Measurements from ENCODE around the gene IL17C.

Gene IL17C, protein sequence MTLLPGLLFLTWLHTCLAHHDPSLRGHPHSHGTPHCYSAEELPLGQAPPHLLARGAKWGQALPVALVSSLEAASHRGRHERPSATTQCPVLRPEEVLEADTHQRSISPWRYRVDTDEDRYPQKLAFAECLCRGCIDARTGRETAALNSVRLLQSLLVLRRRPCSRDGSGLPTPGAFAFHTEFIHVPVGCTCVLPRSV

DNA sequence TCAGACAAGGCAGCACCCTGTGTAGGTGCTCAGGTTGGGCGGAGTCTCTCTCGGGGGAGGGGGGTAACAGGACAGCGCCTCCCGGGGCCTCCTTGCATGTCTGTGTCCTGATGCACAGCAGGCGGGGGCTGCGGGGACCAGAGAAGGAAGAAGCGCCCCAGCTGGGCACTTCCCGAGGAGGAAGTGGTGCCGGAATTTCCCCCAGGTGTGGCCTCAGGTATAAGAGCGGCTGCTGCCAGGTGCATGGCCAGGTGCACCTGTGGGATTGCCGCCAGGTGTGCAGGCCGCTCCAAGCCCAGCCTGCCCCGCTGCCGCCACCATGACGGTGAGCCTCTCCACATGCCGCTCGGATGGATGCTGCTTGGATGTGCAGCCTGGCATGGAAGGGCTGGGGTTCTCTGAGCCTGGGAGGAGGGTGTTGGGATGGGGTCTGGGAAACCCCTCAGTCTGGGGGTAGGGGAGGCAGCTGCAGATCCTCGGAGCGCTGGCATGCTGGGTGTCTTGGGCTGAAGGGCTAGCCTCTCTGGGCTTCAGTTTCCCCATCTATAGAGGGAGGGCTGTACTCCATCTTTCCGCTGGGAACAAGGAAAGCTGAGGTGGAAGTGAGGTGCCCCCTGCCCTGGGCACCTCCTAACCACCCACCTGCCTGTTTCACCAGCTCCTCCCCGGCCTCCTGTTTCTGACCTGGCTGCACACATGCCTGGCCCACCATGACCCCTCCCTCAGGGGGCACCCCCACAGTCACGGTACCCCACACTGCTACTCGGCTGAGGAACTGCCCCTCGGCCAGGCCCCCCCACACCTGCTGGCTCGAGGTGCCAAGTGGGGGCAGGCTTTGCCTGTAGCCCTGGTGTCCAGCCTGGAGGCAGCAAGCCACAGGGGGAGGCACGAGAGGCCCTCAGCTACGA, at the start of gene IL17C:
Gene IL17C, plus strand, starts transcription at position 250 of the 908 bp plus-strand sequence. Its CDS starts 70 bp downstream, at position 320.
- in situ Hi-C loops (cut with HindIII; ENCODE audit: low sequenced_read_pairs) = no loop called here

DNA sequence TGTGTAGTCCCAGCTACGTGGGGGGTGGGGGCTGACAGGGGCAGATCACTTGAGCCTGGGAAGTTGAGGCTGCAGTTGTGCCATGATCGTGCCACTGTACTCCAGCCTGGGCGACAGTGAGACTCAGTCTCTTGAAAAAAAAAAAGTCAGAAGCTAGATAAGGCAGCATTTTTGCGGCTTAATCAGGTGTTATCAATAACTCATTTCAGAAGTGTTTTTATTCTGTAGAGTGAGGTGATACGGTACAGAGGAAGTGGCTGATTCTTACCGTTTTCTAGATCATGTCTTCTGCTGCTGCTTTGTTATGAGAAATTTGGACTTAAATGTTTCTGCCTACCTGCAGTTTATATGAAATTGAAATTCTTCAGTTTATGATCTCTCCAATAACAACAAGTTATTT, 49.6 kb upstream of the IL17C start:
- in situ Hi-C loops (cut with HindIII; ENCODE audit: low sequenced_read_pairs) = loop anchor here (5.0 kb wide), 2 partner anchors 39 to 79 kb away; no protein-coding TSS in a partner anchor

DNA sequence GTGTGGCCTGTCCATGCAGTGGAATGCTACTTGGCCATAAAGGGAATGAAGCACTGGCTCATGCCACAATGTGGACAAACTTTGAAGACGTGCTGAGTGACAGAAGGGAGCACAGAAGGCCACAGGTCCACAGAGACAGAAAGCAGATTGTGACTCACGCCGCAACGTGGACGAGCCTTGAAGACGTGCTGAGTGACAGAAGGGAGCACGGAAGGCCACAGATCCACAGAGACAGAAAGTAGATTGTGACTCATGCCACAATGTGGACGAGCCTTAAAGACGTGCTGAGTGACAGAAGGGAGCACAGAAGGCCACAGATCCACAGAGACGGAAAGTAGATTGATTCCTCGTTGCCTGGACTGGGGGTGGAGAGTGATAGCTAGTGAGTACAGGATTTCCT, 48.9 kb upstream of the IL17C start:
- in situ Hi-C loops (cut with HindIII; ENCODE audit: low sequenced_read_pairs) = loop anchor here (5.0 kb wide), 2 partner anchors 38 to 78 kb away; no protein-coding TSS in a partner anchor

DNA sequence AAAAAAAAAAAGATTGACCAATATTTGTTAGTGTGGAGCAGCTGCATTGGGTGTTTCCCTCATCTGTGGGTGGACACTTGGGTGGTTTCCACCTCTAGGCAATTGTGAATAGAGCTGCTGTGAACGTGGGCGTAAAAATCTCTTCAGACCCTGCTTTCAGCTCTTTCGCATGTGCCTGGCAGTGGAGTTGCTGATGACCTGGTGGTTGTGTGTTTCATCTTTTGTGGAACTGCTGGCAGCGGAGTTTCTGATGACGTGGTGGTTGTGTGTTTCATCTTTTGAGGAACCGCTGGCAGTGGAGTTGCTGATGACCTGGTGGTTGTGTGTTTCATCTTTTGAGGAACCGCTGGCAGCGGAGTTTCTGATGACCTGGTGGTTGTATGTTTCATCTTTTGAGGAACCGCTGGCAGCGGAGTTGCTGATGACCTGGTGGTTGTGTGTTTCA, 46.8 kb upstream of the IL17C start:
- in situ Hi-C loops (cut with HindIII; ENCODE audit: low sequenced_read_pairs) = no loop called here

DNA sequence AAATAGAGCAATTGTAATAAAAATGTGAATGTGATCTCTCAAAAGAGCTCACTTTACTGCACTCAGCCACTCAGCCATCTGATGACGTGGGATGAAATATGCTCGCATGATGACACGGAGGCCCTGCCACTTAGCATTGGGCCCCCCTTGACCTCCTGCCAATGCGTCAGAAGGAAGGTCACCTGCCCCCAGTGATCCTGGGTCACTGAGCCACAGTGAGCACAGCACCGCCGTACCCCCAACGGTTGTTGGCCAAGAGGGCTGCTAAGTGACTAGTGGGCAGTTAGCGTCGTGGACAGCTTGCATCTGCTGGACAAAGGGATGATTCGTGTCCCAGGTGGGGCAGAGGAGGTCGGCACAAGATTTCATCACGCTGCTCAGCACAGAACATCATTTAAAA, 45.3 kb upstream of the IL17C start:
- in situ Hi-C loops (cut with HindIII; ENCODE audit: low sequenced_read_pairs) = no loop called here

DNA sequence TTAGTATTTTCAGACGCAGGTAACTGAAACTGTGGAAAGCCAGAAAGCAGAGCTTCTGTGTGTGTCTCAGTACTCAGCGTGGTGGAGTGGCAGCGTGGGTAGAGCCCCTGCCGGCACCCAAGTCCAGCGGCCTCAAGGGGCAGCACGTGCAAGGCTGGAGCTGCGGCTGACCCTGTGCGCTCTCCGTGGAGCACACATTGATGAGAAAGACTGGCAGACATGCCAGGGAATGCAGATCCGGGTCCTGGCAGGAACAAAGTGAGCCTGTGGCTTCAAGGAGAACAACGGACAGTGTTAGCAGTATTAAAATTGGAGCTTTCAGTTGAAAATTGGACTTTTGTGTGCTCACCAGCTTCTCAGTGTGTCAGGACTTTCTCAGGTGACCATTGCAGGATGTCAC, 44.9 kb upstream of the IL17C start:
- in situ Hi-C loops (cut with HindIII; ENCODE audit: low sequenced_read_pairs) = no loop called here

DNA sequence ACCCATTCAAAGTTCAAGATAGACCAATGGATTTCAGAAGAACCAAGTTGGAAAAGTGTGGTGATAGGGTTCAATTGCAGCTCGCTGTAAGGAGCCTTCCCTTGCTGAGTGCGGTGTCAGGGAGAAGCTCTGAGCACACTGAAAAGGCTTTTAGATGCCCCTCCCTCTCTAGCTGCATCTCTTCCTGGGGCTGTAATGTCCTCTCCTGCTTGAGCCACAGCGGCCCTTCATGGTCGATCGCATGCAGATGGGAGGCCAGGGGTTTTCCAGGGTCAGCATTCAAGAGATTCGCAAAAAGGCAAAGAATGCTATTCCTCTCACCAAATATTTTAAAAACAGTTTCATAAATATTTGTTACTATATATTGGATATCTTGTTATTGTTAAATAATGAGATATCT, 44.5 kb upstream of the IL17C start:
- in situ Hi-C loops (cut with HindIII; ENCODE audit: low sequenced_read_pairs) = no loop called here

DNA sequence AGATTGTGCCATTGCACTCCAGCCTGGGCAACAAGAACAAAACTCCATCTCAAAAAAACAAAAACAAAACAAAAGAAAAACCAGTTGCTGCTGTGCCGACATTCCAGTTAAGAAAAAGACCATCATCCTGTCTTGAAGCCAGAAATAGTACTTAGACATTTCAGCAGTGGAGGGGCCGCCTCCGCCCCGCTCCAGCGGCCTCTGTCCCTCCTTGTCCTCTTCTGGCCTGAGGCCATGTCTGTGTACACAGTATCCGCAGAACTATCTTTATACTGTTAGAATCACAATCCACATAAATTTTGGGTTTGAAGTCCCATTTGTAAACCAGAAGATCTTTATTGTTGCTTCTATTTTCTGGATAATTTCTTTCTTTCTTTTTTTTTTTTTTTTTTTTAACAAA, 43.3 kb upstream of the IL17C start:
- in situ Hi-C loops (cut with HindIII; ENCODE audit: low sequenced_read_pairs) = no loop called here

DNA sequence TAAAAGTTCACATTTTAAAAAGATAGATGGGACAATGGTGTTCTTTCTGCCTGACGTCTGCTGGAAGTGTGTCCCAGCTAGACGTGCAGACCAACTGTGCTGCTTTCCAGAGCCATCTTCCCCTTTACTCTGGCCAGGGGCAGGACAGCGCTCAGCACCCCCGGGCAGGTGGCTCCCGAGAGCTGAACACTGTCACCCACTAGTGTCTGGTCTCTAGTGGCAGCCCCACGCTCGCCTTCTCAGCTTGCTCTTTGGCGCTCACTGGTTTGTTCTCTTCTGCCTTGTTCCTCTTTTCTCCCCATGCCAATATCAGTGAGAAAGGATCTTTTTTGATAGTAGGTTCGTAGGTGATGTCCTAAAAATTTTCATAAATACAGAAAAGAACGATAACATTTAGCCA, 42.5 kb upstream of the IL17C start:
- in situ Hi-C loops (cut with HindIII; ENCODE audit: low sequenced_read_pairs) = no loop called here

DNA sequence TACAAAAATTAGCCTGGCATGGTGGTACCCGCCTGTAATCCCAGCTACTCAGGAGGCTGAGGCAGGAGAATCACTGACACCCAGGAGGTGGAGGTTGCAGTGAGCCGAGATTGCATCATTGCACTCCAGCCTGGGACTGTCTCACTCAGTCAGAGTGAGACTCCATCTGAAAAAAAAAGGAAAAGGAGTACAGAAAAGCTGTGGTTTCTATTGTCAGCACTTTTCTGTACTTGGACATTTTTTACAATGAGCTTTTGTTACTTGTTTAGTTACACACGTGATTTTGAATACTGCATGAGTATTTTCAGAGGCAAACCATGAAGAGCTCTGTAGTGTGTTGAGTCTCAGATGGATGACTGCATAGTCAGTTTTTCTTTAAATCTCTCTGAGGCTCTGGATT, 41.9 kb upstream of the IL17C start:
- in situ Hi-C loops (cut with HindIII; ENCODE audit: low sequenced_read_pairs) = no loop called here

DNA sequence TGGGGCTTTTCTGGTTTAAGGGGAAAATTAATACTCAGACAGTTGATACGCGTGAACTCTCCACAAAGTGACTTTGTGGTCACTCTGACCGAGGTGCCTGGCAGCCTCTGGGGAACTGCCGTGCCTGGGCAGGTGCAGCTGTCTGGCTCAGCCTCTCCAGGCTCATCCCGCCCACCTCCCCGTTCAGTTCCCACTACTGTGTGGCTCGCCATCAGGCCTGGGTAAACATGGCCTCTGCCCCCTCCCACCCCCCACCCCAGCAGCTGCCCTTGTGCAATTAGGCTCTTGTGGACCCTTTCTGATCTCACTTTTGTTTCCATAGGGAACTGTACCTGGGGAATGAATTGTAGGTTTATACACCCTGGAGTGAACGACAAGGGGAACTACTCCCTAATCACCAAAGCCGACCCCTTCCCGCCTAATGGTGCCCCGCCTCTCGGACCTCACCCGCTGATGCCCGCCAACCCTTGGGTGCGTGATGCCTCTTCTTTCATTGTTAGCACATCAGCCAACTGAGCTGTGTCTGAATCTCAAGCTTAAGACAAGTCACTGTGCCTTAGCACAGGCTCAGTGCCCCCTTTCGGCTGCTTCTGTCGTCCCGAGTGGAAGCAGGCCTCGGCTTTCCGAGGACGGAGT, 40.4 kb upstream of the IL17C start:
- in situ Hi-C loops (cut with HindIII; ENCODE audit: low sequenced_read_pairs) = no loop called here

DNA sequence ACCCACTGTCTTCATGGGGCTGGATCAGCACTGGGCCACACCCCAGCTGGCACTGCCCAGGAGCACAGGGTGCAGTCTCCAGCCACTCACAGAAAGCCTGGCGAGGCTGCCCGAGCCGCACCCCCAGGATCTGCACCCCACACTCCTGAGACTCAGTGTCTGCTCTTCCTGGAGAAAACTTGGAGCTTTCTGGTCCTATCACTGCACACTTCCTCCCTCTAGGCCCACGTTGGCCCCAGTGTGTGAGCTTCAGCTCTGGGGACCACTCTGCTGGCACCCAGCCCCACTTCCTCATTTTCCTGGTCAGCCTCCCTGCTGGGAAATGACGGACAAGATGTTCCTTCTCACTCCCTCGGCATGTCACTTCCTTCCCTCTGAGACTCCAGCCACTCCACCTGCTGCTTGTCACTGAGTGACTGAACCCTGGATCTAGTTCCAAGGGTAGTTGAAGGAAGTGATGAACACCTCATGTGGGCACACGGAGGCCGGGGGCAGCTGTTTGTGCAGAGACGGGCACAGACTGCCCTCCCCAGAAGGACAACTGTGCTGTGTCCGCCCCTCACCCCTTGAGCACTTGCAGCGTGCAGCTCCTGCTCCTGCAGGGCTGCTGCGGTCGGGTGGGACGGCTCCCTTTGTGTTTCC, 39.2 kb upstream of the IL17C start:
- in situ Hi-C loops (cut with HindIII; ENCODE audit: low sequenced_read_pairs) = no loop called here

DNA sequence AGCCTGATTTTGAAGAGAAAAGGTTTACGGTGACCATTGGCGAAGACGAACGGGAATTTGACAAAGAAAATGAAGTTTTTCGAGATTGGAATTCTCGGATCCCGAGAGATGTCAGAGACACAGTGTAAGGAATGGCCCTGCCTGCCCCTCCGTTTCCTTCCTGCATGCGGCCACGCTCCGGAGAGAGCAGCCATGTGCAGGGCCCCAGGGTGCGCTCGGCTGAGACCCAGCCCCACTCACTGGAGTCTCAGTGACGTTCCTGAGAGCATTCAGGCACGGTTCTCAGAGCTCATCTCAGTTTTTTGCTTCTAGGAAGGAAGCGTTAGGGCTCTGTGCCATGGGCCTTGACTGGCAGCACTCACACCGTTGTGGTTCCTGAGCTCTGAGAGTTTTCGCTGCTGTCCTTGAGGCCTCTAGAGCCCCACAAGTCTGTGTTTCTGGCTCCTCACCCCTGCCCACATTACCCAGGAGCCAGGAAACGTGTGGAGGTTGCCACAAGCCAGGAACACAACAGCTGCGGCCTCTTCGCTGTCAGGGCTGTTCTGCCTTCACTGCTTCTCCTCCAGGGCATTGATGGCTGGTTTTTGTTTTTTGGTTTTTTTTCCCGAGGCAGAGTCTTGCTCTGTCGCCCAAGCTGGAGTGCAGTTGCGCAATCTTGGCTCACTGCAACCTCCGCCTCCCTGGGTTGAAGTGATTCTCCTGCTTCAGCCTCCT, 38.4 kb upstream of the IL17C start:
- in situ Hi-C loops (cut with HindIII; ENCODE audit: low sequenced_read_pairs) = no loop called here

DNA sequence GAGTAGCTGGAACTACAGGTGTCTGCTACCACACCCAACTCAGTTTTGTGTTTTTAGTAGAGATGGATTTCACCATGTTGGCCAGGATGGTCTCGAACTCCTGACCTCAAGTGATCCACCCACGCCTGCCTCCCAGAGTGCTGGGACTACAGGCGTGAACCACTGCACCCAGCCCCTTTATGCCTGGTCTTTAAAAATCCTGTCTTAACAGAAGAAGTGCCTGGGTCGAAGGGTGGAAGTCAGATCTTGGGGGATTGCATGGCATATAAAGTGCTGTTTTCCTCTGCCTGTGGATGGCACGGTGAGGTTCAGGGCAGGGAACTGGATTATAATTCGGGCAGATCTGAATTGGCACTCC, 37.9 kb upstream of the IL17C start:
- in situ Hi-C loops (cut with HindIII; ENCODE audit: low sequenced_read_pairs) = no loop called here

DNA sequence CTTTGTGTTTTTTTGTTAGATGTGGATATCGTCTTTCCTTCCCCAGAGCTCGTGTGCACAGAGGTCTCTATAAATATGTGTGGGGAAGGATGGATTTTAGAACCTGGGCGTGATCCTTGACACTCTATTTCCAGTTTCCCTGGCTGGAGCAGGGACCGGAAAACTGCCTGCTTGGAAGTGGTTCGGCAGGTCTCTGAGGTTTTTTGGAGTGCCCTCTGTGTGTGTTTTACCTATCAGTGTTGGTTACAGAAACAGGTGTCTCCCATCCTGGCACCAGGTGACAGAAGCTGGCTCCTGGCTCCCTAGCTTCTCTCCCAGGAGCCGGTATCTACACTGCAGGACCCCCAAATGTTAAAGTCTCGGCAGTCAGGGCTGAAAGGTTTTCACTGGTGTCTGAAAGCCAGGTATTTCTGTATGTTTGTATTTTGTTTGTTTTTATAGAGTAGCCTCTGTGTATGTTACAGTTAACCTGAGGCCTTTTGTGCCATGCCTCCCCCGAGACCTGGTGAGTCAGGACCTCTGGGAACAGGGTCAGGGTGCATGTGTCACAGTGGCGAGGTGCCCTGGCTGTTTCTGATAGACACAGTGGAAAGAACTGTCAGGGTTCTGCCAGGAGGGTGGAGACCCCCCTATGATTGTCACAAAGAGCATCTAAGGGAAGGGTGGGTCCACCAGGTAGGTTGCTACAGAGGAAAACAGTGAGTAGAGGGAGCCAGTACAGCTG, 36.9 kb upstream of the IL17C start:
- in situ Hi-C loops (cut with HindIII; ENCODE audit: low sequenced_read_pairs) = no loop called here

DNA sequence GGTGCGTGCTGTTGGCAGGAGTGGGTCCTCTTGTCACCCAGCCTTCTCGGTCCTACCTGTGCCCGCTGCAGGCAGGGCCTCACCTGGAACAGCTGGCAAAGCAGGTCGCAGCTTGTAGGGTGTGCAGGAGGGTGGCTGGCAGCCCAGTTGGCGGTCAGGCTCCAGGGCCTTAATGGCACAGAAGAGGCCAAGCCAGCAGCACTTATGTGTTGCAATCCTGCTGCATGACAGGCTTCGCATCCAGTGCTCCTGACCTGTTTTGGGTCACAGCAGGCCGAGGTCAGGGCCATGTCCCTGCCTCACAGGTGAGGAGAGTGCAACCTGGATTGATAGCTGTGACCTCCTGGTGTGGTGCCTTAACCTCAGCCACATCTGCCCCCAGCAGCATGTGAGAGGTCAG, 36.3 kb upstream of the IL17C start:
- in situ Hi-C loops (cut with HindIII; ENCODE audit: low sequenced_read_pairs) = no loop called here

DNA sequence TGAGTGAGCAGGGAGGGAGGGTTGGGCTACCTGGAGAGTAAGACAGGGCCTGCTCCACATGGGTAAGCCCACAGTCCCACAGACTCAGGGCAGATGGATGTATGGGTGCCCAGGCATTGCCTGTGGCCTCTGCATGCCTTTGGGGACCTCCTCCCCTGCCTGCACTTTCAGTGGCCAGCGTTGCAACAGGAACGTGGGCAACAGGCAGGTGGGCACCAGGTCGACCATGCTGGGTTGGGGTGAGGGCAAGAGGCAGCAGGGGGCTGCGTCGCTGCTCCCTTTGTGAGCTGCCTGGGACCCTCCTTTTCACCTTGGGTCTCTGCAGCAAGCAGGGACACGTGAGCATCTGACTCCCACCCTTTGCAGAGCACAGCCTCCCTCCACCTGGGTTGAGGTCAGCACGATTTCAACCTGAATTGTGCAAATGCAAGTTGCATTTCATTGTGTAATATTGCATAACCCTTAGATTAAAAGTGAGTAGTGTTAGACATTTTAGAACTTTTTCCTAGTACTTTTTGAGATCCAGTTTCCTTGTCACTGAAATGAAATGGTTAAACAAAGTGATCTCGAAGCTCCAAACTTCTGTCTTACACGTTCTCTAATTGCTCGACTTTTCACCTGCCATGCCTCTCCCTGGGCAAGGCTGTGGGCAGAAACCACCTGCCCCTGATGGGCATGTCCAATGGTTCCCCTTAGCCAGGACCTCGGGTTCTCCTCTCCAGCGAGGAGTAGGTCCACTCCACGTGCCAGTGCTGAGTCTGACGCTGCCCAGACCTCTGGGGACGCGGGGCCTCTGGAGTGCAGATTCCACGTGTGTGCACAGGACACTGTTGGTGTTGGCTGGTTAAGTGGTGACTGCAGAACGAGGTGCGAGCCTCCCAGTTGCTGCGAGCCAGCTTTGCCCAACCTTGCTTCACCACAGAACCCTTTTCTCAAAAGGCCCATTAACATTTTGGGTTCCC, 32.9 kb upstream of the IL17C start:
- in situ Hi-C loops (cut with HindIII; ENCODE audit: low sequenced_read_pairs) = no loop called here

DNA sequence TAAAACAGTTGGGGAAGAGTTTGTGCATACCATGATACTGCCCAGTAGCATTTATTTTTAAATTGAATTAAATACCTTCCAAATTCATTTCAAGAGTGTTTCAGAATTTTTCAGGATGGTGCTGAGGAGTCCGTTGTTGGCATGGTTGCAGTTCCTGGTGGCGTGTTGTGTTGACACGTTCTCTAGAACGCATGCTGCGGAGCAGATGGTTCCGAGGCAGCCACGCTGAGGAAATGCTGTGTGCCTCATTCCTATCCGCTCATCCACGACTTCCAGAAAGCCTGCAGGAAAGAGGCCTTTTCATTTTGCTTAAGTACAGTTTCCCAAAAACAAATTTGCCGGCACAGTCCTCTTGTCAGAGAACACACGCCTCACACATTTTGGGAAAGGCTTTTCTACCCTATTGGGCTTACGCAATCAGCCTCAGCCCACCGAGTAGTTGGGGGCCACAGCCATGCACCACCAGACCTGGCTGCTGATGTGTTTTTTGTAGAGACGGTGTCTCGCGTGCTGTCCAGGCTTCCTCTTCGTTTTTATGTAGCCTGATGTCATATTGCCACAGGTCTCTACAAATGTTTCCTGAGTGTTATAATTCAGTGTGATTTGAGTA, 32.1 kb upstream of the IL17C start:
- in situ Hi-C loops (cut with HindIII; ENCODE audit: low sequenced_read_pairs) = no loop called here

DNA sequence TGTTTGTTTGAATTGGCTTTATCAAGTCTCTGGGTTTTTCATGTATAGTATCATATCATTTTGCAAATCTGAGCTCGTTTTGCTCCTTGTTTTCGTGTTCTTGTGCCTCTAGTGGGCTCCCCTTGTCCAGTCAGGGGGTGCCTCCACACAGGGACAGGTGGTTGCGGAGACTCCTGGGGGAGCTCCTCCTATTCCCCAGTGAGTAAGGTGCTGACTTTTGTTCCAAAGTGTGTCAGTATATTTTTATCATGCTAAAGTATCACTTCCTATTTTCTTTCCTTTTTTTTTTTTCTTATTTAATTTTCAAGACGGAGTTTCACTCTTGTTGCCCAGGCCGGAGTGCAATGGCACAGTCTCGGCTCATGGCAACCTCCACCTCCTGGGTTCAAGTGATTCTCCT, 30.3 kb upstream of the IL17C start:
- in situ Hi-C loops (cut with HindIII; ENCODE audit: low sequenced_read_pairs) = no loop called here

All from endothelial cell of hepatic sinusoid (primary cell).